ENCODE measurements around the gene APH1A.
A peak's percentile ranks its signal among the peaks of the same experiment; 100 is the strongest.
"Not testable (repeated sequence)": the region's sequence is repeated elsewhere in the genome, so short reads cannot be mapped to it uniquely, and the experiment has no call there.

APH1A gene

DNA sequence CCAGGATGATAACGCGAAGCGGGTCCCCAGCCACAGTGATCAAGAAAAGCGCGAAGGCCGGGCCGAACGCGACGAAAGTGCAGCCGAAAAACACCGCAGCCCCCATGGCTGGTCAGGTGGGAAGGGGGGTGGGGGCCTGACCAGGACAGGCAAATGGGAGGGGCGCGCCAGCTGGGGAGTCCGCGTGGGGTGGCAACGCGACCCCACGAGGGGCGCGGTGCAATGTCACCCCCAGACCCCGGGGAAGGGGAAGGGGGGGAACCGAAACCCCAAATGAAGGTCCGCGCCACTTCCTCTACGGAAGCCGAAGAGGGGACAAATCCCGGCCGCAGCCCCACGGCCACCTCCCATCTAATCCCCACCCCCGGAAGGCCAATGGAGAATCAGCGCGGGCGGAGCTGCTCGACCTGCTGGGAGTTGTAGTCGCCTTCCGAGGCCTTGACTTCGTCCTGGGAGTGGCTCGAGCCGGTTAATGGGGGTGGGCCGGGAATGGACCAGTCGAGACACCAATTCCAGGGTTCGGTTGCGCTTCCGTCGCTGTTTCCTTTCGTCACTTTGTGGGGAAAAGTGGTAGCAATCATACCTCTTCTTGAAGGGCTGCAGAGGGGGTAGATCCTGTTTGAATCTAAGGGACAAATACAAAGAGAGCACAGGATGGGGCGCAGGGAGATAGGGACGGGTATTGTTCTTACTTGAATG is at the start of gene APH1A:
TSS of gene APH1A (minus strand) at position 312 of the 699 bp plus-strand sequence. CDS start at position 106, 206 bp downstream.
- peak; percentile 68 to 98 (median 96) for DNase-seq

DNA sequence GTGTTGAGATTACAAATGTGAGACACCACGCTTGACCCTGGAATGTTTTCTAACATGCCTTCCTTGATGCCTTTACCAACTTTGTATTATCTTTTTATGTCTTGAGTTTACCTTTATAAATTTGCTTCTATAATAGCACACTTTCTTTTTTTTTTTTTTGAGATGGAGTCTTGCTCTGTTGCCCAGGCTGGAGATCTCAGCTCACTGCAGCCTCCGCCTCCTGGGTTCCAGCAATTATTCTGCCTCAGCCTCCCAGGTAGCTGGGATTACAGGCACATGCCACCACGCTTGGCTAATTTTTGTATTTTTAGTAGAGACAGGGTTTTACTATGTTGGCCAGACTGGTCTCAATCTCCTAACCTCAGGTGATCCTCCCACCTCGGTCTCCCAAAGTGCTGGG is 45.9 kb upstream of the APH1A start:
- DNase-seq = not testable (repeated sequence)

DNA sequence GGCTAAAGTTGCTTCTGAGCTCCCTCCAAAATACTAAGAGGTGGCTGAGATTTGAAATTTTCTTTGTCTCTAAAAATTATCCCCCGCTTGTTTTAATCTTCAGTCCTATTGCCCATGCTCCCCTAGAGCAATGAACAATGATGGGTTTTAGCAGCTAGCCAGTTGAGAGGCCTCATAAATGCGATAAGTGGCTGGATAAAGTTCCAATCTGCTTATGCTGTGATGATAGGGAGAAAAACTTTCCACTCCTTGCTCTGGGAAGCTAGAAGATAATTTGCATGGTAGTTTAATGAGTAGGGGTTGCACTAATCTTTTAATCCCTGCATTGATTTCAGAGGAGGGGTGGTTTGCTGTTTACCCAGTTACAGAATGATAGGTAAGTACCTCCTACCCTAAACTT is 42.9 kb upstream of the APH1A start:
- DNase-seq = no peak

DNA sequence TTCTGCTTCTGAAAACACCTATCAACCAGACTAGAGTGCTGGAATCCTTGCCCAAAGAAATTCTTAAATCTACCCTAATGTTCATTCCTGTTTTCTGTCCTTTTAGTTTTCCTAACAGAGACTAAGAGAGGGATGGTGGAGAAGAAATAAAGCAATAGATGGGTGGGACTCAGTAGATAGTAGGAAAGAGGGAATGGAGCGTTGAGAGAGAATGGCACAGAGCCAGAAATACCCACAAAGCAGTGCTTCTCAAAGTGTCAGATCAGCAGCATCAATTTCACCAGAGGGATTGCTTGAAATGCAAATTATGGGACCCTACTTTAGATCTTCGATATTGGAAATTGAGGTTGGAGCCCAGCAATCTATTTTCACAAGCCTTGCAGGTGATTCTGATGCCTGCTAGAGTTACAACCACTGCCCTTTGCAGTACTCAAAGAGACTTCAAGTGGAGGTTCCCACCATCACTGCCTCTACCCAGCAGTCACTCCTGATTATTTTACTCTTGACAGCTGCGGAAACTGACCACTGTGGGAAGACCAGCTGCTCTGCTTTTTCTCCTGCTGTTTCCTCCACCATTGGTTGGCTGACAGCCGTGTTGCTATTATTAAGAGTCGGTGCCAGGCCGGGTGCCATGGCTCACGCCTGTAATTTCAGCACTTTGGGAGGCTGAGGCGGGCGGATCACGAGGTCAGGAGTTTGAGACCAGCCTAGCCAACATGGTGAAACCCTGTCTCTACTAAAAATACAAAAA is 41.1 kb upstream of the APH1A start:
- DNase-seq = no peak

DNA sequence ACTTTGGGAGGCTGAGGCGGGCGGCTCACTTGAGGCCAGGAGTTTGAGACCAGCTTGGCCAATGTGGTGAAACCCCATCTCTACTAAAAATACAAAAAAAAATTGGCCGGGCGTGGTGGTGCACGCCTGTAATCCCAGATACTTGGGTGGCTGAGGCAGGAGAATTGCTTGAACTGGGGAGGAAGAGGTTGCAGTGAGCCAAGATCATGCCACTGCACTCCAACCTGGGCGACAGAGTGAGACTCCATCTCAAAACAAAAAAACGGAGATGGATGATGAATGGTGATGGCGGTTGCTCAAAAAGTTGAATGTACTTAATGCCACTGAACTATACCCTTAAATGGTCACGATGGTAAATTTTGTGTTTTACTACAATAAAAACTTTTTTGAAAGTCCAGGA is 39.8 kb upstream of the APH1A start:
- not testable (repeated sequence) for DNase-seq

DNA sequence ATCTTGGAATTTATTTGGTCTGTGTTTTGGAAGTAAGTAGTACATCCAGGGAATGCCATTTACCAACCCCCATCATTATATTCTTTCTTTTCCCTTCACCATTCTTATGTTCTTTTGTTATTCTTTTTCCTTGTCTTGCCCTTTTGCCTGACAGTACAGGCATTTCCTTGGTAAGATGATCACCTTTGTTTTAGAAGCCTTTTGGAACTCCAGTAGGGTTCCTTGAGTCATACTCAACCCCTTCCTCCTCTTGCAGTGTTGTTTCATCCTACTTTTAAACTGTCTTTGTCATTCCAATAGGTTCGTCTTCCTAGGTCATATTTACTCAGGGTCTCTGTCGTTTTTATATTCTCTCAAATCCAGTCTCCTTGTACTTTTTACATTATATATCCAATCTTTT is 34.1 kb upstream of the APH1A start:
- DNase-seq = no peak

DNA sequence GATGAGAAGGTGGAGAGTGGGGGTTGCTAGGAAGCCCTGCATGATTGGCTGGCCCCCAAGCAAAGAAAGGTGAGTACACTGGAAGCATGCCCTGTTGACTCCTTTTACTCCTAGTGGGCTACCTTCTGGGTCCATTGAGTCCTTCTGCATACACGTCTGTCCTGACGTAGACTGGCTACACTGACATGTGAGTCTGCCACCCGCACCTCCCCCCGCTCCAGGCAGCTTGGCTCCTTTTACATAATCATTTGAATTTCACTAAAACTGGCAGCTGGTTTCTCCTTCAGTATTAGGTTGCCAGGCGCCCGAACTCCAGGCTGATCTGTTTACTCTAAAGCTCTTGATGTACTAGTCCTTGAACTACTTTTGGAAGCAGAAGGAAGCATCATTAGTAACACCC is 33.5 kb upstream of the APH1A start:
- DNase-seq = peak in 52 of 56 donors; percentile 1 to 88 (median 60)

DNA sequence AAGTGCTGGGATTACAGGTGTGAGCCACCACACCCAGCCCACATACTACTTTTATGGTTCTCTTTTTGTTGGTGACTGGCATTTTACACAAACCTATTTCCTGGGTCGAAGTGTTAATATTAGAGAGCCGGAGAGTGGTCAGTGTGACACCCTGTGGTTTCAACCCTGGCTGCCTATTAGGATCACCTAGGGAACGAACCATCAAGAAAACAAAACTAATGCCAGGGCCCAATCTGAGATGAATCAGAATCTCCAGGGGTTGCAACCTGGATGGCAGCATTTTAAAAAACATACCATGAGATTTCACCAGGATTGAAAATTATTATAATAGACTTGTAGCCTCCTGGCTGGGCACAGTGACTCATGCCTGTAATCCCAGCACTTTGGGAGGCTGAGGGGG is 30.9 kb upstream of the APH1A start:
- DNase-seq = no peak

DNA sequence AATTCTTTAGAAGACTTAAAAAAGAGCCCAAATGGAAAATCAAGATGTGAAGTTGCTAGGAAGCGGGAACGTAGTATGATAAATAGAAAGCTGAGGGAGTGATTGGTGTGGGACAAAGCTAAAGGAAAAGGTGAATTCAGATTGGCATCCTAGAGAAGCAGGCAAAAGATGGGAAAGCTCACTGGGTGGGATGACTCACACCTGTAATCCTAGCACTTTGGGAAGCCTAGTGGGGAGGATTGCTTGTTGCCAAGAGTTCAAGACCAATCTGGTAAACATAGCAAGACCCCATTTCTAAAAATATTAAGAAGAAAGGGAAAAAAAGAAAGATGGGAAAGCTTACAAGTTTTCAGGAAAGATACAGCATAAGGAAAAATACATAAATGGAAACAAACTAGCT is 26.7 kb upstream of the APH1A start:
- DNase-seq = no peak

DNA sequence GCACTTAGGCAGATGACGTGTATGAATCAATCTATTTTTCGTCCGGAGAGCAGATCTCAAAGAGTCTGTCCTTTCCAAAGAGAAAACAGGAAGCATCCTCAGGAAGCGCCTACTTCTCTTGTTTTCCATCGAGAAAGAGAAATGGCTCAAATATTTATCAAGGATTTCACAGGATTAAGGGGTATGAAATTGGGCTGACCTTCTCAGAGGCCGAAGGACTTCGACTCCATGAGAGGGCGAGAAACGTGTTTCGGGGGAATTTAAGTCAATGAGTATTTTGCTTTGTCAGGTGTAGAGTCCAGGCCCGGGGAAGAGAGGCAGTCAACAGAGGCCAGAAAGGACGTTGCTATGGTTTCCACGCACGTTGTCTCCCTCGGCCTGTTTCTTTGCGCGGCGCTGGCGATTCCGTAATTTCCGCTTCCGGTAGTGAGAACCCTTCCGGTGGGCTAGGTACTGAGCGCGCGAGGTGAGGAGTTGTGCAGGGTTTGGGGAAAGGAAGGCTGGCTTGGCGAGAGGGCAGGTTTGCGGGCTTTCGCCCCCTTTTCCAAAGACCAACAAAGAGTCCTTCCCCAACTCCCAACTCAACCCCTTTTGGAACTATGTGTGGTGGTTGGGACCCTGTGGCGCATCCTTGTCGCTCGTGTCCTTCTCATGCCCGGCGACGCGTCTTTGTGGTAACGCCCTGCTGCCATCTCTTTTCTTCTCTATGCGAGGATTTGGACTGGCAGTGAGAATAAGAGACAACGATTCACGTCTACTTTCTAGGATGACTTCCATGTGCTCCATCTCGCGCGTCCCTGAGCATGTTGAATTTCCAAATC is 24.8 kb upstream of the APH1A start, which contains the start of gene MRPS21:
TSS of gene MRPS21 (plus strand) at position 429 of the 821 bp plus-strand sequence. CDS start 506 bp downstream, outside the sequence.
- DNase-seq = peak; percentile 33 to 93 (median 82)

DNA sequence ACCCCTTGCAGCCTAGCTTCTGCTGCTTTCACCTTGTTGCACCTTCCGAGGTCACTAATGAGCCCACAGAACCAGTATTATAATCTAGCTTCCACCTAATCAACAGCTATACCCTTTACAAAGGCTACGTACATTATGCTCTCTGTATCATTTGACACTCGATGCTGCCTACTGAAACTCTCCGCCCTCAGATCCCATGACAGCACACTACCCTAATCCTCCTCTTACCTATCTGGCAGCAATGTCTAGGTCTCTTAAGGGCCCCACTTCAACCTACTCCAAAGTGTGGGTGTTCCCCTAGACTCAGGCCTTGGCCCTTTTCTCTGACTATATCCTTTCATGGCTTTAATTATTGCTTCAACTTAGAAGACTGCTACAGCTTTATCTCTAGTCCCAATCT is 20.0 kb upstream of the APH1A start:
- DNase-seq = no peak

DNA sequence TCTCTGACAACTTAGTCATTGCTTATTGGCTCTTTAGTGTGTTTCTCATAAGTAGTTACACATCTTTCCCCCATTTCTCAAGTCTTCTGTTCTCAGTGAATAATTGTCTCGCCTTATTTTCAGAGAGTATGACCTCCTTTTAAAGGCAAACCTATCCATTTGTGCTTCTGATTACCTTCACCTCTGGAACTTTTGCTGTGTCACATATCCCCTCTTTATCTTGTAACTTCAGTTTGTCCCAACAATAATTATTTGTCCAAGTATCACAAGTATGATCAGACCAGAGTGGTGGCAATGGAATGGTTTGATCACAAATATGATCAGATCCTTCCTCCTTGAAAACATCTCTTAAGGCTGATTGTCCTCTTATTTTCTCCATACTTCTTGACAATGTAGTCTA is 19.6 kb upstream of the APH1A start:
- DNase-seq = no peak

DNA sequence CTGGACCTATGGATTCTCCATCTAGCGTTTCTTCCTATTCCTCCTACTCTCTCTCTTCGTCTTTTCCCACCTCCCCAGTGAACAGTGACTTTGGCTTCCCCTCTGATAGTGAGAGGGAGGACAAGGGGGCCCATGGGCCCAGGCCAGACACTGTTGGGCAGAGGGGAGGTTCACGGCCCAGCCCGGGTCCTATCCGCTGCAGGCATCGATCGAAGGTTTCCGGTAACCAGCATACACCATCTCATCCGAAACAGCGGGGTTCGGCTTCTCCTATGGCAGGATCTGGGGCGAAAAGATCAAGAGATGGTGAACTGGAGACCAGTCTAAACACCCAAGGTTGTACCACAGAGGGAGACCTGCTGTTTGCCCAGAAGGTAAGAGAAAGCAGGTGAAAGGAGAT is 14.4 kb upstream of the APH1A start:
- DNase-seq = peak in 1 of 56 donors; percentile 24

DNA sequence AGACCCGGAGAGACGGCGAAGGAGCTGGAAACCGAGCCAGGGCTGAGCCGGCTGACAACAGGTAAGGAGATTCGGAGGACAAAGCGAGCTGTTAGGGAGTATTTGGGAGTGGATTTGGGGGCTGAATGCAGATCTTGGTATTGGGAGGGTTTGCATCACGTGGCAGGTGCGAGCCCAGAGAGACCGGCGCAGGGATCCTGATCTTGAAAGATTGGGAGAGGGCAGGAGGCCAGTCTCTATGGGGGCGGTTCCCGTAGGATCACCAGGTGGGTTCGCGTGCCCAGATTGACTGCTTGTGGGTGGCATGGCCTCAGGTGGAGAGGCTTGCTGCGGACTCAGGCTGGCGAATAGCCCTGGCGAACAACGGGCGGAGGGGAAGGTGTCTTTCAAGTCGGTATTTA is 13.7 kb upstream of the APH1A start:
- DNase-seq = peak in 4 of 56 donors; percentile 41 to 74 (median 59)

DNA sequence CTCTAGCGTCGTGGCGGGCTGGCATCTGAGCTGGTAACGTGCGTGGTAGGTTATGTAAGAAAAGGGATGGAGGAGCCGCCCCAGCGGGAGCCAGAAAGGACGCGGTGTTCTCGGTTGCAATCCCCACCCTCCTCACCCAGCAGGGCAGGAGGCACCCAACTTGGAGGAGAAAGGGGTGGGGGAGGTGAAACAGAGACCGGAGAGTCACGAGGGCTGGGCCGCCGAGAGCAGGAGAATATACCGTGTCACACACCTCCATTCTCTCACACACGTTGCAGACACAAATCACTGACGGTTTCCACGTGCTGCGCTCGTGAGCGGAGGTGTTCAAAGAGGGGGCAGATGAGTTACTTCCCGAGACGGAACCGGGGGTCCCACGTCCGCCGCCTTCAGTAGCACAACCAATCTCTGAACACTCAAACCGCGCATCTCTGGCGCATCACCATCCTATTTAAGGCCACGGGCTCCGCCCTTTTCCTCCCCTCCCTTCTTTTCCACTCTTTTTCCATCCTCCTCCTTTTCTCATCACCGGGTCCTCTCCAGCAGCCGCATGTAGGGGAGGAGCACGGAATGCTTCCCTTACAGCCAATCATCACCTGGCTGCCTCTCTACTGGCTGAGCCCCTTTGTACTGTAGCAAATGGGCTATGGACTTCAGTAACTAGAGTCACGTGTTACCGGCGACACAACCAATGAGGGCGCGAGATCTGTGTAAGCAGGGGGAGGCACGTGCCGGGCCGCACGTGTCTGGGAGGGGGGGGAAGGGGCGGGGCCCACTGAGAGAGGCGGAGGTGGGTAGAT is 13.1 kb upstream of the APH1A start, which contains the start of gene CIART:
TSS of gene CIART (plus strand) at position 797 of the 800 bp plus-strand sequence. CDS start 714 bp downstream, outside the sequence.
- peak; percentile 36 to 99 (median 92) for DNase-seq

DNA sequence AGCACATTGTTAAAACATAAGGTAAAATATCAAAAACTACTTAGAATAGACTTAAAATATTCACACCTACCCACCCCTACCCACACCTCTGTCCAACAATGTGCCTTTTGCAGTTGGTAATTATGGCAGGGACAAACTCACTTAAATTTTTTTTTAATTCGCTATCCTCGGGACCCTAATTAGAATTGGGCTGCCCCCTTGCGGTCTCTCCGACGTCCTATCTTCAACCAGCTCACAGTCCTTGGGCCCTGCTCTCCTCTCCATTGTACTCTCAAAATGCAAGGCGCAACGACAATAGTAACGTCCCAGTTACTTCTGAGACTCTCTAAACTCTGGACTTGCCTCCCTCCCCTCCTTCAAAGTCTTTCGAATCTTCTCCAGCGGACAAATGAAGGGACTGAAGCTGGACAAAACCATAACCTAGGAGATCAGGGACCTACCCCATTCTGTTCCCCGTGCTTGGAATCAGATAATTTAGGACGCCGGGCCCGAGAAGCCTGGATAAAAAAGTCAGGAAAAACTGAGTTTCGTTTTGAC is 12.5 kb upstream of the APH1A start:
- DNase-seq = peak in 47 of 56 donors; percentile 14 to 86 (median 56)

DNA sequence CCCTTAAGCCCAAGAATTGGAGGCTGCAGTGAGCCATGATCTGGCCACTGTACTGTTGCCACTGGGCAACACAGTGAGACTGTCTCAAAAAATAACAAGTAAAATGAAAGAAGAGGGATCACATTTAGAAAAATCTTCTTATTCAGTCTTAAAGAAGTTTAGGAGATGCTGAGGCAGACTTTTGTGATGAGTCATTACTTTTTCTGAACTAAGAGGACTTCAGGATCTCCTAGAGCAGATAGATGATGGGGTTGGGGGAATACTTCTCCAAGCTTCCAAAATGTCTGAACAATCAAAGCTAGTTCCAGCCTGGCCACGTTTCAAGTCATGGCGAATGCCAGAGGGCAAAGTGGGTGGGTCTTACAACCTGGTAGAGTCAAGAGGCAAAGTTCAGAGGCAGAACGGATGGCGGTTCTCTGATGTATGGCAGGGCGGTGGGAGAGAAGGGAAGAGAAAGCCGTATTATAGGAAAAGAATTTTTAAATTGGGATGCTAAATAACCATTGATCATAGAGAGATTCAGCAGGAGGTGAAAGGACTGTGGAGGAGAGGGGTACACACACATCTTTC is 11.4 kb upstream of the APH1A start:
- DNase-seq = no peak

DNA sequence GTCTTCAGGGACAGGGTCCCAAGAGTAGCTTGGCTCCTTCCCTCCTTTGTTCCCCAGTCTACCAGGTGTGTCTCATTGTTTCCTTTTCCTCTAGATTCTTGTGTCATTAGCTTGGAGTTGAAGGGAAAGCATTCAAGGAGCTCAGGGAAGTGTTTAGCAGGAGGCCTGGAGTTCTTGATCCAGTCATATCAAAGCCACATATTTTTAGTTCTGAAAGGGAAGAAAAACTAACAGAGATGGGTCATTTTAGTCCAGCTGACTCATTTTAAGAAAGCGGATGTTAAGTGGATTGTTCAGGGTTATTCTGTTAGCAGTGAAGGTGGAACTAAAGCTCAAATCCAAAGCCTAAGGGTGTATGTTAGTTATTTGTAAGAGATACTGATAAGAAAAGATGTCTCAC is 4.5 kb upstream of the APH1A start:
- DNase-seq = no peak

DNA sequence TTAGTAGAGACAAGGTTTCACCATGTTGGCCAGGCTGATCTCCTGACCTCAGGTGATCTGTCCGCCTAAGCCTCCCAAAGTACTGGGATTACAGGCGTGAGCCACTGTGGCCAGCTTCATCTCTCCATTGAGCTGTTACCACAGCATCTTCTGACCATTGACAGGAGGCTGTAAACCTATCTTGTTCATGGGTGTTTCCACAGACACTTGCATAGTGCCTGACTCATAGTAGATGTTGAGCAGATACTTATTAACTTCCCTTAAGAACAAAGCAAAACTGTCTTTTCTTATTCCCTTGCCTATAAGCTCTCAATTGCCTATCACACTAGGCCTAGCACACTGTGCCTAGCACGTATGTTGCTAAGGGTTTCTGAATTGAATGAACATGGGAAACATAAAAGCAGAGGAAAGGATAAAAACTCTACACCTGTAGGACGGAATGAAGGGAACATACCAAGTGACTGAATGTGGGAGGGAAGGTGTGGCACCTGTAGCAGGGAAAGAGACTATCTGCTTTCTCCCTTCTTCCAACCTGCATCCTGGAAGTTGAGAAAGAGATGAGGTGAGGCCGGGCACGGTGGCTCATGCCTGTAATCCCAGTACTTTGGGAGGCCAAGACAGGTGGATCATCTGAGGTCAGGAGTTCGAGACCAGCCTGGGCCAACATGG is 2.6 kb upstream of the APH1A start:
- DNase-seq = no peak

DNA sequence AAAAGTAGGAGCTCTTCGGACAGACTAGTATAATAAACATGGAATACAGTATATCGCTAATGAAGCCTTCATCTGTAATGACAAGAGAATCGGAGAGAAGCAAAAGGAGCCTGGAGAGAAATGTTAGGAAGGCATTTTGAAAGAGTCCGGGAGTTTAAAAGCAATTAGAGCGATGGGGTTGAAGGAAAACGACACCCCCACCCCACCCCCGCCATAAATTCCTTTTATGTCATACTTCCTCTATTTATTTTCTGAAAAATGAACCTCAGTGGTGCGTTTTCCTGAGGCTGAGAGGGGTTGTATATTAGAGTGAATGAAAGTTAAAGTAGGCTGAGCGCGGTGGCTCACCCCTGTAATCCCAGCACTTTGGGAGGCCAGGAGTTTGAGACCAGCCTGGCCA is 635 bp upstream of the APH1A start:
- DNase-seq = no peak
